GM18909 (cell line): Measurements from ENCODE around the gene EPDR1.
A peak's percentile ranks its signal among the peaks of the same experiment; 100 is the strongest.
"Not testable (repeated sequence)": the region's sequence is repeated elsewhere in the genome, so short reads cannot be mapped to it uniquely, and the experiment has no call there.

ENCODE experiments used
- ATAC-seq: cut with Tn5 transposase; IDR thresholded peaks from one replicate; pipeline ENCODE4 v1.9.1; 2021; ENCODE audit warnings: mild to moderate bottlenecking; ENCODE audit not compliant: unreplicated experiment, poor library complexity

EPDR1 gene

GRCh38 chr7:37927773-37928444, 7.5 kb downstream of the EPDR1 start:
- ATAC-seq, result no peak

DNA sequence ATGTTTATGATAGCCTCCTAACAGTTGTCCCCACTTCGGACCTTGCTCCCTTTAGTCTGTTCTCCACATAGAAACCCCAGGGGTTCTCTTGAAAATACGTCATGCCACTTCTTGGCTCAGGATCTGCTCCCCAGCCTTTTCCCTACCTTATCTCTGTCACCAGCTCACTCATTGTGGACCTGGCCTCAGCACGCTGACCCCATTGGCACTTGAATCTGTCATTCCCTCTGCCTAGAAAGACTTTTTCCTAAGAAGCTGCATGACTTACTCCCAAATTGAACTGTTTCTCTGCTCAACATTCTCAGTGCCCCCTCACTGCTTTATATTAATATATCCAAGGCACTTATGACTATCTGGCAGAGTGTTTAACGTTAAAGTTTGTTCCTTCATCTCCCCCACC, 8.4 kb downstream of the EPDR1 start:
- no peak for ATAC-seq

DNA sequence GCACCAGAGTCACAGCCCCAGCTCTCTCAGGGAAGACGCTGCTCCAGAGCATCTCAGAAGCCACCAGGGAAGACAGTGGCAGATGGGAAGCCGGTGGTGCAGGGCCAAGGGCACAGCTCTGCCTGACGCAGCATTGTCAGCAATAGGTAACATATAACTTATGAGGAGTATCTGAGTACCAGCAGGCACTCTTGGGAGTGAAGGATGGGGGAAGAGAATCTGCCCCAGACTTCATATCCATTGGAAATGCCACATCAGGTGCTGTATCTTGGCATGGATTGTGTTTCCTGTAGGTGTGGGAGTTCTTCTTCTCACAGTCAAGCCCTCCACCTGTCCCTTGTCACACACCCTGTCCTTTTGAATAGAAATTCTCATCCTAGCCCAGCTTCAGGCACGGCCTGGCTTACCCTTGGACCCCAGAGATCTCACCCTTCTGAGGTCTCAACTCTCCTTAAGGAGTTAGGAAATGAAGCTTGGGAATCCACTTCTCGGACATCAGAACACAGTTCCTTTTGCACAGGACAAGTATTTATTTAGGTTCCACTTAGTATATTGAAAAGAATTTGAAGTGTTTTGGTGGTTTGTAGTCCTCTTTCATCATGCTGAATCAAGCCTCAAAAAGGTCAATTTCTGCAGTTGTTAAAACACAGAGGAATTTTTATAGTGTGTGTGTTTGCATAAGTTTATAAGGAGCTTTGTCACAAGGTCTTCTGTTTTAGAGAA, 9.9 kb downstream of the EPDR1 start:
- ATAC-seq, result no peak

DNA sequence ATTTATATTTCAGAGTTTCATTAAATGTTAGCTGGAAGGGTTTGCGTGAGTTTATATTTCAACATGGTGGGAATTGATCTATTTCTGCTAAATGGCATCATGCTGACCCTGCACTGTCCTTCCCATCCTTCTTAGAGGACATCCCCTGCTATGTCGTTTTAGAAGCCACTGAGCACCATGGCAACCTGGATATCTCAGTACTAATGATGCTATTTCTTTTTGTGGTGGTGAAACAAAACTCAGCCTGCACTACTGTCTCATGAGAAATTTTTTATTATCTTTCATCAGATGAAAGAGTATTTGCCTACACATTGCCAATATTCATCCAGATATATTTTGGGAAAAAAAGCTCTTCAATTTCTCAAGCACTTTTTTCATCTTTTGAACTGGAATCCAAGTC, 12.1 kb downstream of the EPDR1 start:
- no peak for ATAC-seq

- ATAC-seq, result no peak
Observed at GRCh38 chr7:37933018-37933566, 12.7 kb downstream of the EPDR1 start.

DNA sequence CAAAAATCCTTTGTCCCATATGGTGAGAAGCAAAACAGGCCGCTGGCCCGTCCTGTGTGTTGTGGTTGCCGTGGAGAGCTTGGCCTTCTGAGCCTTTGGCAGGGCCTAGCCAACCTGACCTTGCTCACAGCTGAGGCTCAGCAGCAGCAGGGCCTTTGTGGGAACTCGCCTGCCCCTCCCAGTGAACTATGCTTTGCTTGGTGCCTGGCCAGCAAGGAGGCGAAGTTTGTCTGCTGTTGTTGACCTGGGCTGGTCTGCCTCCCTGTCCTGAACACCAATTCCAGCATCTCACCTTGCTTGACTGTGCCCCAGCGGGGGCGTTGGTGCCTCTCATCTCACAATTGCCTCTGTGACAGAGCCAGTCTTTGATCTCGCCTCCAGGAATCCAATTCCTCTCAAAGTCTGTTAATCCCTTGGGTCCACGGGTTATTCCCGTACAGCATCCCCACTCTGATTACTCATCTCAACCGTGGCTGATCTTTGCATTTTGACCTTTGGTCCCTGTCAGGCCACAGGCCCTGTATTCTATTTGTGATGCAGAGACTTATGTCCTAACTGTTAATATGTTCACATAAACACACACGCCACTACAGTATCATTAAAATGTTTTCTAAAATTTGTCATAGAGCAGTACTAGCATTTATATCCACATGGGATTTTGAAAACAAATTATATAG, 22.6 kb downstream of the EPDR1 start:
- ATAC-seq, result peak; percentile 39

- ATAC-seq, result peak; percentile 47
Observed at GRCh38 chr7:37943905-37944736, 23.7 kb downstream of the EPDR1 start.

DNA sequence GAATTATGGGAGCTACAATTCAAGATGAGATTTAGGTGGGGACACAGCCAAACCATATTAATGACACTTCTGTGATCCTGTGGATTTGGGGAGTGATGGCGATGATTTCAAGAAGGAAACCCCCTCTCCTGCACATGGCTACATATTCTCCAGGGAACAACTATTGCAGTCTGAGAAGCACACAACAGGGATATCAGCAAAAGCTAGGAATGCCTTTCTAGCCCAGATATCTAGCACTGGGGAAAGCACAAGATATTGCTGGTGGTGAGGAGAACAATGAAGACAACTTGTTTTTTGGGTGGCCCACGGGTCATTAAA, 24.3 kb downstream of the EPDR1 start:
- ATAC-seq, result peak; percentile 12

GRCh38 chr7:37945336-37945735, 24.9 kb downstream of the EPDR1 start:
- no peak for ATAC-seq

DNA sequence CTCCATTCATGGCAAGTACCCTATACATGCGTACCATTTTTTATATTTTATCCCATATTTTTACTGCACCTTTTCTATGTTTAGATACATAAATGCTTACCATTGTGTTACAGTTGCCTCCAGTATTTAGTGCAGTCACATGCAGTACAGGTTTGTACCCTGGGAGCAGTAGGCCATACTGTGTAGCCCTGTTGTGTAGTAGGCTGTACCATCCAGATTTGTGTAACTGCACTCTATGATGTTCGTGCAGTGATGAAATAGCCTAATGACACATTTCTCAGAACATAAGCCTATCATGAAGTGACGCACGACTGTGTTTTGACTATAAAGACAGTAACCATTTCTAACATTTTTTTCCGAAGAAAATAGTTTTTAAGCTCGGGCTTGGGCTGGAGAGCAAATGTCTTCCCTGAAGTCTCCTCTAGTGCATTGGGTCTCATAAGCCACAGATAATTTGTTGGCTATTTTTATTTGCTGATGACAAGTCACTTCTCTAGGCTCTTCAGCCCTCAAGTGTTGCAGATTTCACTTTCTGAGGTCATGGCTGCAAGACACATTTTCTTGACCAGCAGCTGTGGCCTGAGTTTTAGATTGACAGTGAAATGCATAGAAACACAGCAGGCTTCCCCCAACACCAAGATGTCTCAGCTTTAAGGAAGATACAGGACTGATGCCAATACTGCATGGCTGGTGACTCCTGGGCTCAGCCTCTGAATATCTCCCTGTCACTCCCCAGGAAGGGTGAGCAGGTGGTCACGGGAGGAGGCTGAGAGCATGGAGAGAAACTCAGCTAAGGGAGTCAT, 26.9 kb downstream of the EPDR1 start:
- ATAC-seq, result no peak

DNA sequence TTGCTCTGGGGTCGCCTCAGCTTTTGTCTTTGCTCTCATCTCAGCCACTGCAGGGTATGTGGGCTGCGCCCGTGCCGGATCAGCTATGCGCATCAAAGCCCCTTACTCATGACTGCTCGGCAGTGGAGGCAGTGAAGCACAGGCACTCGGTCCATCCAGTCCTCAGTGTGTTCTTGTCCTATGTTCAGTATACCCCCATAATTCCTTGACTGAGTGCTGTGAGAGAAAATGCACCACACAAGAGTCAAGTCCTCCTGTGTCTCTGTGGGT, 27.4 kb downstream of the EPDR1 start:
- ATAC-seq, result no peak

- ATAC-seq, result no peak
Observed at GRCh38 chr7:37952240-37952639, 31.8 kb downstream of the EPDR1 start.

DNA sequence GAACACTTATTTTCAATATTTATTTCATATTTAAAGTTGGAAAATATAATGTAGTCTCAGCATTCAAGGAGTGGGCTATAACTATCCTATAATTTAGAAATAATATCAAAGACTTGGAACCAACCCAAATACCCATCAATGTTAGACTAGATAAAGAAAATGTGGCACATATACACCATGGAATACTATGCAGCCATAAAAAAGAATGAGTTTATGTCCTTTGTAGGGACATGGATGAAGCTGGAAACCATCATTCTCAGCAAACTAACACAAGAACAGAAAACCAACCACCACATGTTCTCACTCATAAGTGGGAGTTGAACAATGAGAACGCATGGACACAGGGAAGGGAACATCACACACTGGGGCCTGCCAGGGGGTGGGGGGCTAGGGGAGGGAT, 33.8 kb downstream of the EPDR1 start:
- ATAC-seq, result not testable (repeated sequence)

GRCh38 chr7:37956791-37957190, 36.4 kb downstream of the EPDR1 start:
- ATAC-seq, result no peak

DNA sequence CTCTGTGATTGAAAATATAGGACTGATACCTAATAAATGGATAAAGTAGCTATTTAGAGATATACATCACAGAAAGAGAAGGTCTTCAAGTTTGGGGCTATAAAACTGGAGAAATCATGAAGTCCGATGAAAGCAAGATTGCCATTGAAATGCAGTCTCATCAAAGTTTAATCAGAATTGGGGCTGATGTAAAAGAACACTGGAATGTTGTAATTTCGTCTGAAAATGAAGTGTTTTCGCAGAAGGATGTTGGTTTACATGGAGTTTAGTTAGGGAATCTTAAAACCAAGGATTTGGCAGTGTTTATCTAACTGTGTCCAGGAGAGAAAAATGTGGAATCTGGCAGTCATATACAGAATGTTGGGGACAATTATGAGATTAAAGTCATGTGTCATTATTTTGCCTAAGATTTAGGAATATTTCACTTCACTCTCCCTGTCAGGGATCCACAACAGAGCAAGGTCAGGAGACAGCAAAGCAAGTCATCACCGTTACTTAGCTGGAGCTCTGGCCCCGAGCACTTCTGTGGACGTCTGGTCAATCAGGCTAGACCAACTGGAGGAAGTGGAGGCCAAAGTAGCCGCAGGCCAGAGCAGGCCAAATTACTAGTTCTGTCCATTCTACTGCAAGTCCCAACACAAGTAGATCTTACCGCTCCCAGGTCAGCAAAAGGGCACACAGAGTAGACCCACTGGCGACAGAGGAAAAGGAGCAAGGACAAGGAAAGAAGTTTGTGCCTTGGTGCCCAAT, 37.0 kb downstream of the EPDR1 start:
- no peak for ATAC-seq

DNA sequence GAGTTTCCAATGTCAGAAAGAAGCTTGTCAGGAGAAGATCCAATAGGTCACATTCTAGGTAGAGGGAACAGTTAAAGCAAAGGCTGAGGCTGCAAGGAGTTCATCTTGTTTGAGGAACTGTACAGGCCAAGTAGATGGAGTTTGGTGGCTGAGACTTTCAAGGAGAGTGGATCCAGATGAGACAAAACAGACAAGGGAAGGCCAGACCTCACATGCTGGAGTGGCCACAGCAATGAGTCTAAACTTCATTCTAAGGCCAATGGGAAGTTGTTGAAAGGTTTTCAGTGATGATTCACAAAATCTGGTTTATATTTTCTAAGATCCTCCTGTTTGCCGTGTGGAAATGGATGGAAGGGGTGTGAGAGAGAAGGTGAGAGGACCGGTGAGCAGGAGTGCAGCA, 40.0 kb downstream of the EPDR1 start:
- ATAC-seq, result no peak

- ATAC-seq, result no peak
Observed at GRCh38 chr7:37961251-37961650, 40.8 kb downstream of the EPDR1 start.

GRCh38 chr7:37964196-37964595, 43.8 kb downstream of the EPDR1 start:
- ATAC-seq, result no peak

DNA sequence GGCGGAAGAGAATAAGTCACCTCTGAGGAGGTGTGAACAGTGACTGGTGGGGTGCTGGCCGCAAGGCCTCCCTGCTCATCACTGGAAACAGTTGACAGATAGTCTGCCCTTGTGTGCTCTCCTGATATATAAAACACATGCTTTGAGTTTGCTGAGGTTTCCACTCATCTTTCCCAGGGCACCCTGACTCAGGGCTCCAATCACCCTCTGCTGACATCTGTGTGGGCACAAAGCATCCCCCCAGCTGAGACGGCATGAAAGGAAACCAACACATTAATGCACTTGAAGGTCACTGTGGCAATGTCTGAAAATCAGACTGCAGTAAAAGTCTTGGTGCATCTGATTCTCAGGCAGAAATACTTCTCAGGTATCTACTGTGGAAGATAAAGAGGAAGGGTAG, 49.8 kb downstream of the EPDR1 start:
- no peak for ATAC-seq
